ENCODE measurements around the gene RHOT2. TPM values are rescaled to one million over a fixed set of nuclear protein-coding genes. Genes with fewer than 3 reads are reported as not detected.
A peak's percentile ranks its signal among the peaks of the same experiment; 100 is the strongest.

RHOT2 gene
- total RNA-seq, 2 experiments from 2014 or later, result 202 to 209 TPM

GRCh38 chr16:723695-724094 is 55.8 kb downstream of the RHOT2 start:
- no peak for TF ChIP-seq CTCF (IDR thresholded peaks at IDR 0.05)
- ATAC-seq (ENCODE audit: poor library complexity), result no peak
- peaks cover 0 to 8% of the 10 kb centered on the region in 2 experiments for H3K9me3 ChIP-seq (ENCODE audit: control insufficient read depth in 1 of 2, insufficient read depth in 1 of 2, low read length in 2 of 2)
- Mint-ChIP-seq H3K36me3 (ENCODE audit: low read depth) (no peaks in the 10 kb centered on the region), H3K27ac (no peak overlapping the region), H3K27me3 (no peaks in the 10 kb centered on the region), H3K9me3 (no peaks in the 10 kb centered on the region), H3K4me3 (peak overlapping the region; percentile 15), H3K4me1 (ENCODE audit: low read depth) (peaks cover 17% of the 10 kb centered on the region)
- peaks cover 61% of the 10 kb centered on the region for H3K4me1 ChIP-seq (ENCODE audit: insufficient read depth, low read length)
- CTCF ChIA-PET, result no interaction called here
- H3K36me3 ChIP-seq (ENCODE audit: insufficient read depth, low read length), result no peaks in the 10 kb centered on the region
- H3K4me3 ChIP-seq (ENCODE audit: low read length), result no peak overlapping the region
- intact Hi-C loops (cut with DNase I, micrococcal nuclease), result no loop called here
- POLR2A ChIA-PET, result interaction anchor here (1.0 to 1.6 kb wide), 3 partner anchors 9 to 43 kb away, joined by 3 to 5 read pairs (median 3); no protein-coding TSS in a partner anchor
- DNase-seq, result no peak
- H3K27ac ChIP-seq (ENCODE audit: low read depth in 1 of 2, low read length in 2 of 2), result no peak overlapping the region
- H3K27me3 ChIP-seq (ENCODE audit: control insufficient read depth in 1 of 2, insufficient read depth in 2 of 2, low read length in 2 of 2), result no peaks in the 10 kb centered on the region

Other genes with a start within 250 kb of the RHOT2 start
- 10 to 100 TPM; 28.4 to 29.0 TPM for gene RAB11FIP3, start 242.5 kb upstream of the RHOT2 start, total RNA-seq
- 10 to 100 TPM; 35.5 to 36.9 TPM for gene CAPN15, start 140.4 kb upstream of the RHOT2 start, total RNA-seq
- not detected for gene PRR35, start 107.7 kb upstream of the RHOT2 start, total RNA-seq
- under 1 TPM; 0.45 to 0.55 TPM for gene NHLRC4, start 101.1 kb upstream of the RHOT2 start, total RNA-seq
- gene PIGQ, start 98.2 kb upstream of the RHOT2 start, total RNA-seq, result 10 to 100 TPM; 22.8 to 27.0 TPM
- 1 to 10 TPM; 8.9 to 9.5 TPM for gene RAB40C, start 78.1 kb upstream of the RHOT2 start, total RNA-seq
- gene WFIKKN1, start 37.1 kb upstream of the RHOT2 start, total RNA-seq, result under 1 TPM; 0.64 to 0.99 TPM
- gene METTL26, start 31.8 kb upstream of the RHOT2 start, total RNA-seq, result 10 to 100 TPM; 39.5 to 39.6 TPM
- gene MCRIP2, start 26.3 kb upstream of the RHOT2 start, total RNA-seq, result 10 to 100 TPM; 11.4 to 14.6 TPM
- 10 to 100 TPM in 1 of 2 experiments, 1 to 10 TPM in 1; 8.1 to 10.3 TPM for gene WDR90, start 18.8 kb upstream of the RHOT2 start, total RNA-seq
- gene RHBDL1, start 7.5 kb downstream of the RHOT2 start, total RNA-seq, result 1 to 10 TPM; 6.6 to 6.9 TPM
- 10 to 100 TPM; 46.9 to 53.9 TPM for gene STUB1, start 12.3 kb downstream of the RHOT2 start, total RNA-seq
- 10 to 100 TPM; 22.0 to 23.6 TPM for gene JMJD8, start 16.2 kb downstream of the RHOT2 start, total RNA-seq
- gene WDR24, start 22.3 kb downstream of the RHOT2 start, total RNA-seq, result 10 to 100 TPM; 12.1 to 12.6 TPM
- gene FBXL16, start 37.7 kb downstream of the RHOT2 start, total RNA-seq, result 10 to 100 TPM; 11.0 to 11.7 TPM
- 1 to 10 TPM; 2.6 to 3.2 TPM for gene METRN, start 47.0 kb downstream of the RHOT2 start, total RNA-seq
- gene ANTKMT, start 53.0 kb downstream of the RHOT2 start, total RNA-seq, result 1 to 10 TPM; 8.1 TPM
- 1 to 10 TPM; 1.2 to 2.7 TPM for gene CCDC78, start 58.3 kb downstream of the RHOT2 start, total RNA-seq
- gene HAGHL, start 59.0 kb downstream of the RHOT2 start, total RNA-seq, result 1 to 10 TPM; 7.1 to 9.2 TPM
- gene CIAO3, start 72.9 kb downstream of the RHOT2 start, total RNA-seq, result 10 to 100 TPM; 33.3 to 38.2 TPM
- not detected for gene MSLN, start 92.6 kb downstream of the RHOT2 start, total RNA-seq
- 10 to 100 TPM; 12.8 to 15.0 TPM for gene RPUSD1, start 120.2 kb downstream of the RHOT2 start, total RNA-seq
- 10 to 100 TPM; 30.7 to 31.1 TPM for gene CHTF18, start 120.5 kb downstream of the RHOT2 start, total RNA-seq
- gene GNG13, start 132.6 kb downstream of the RHOT2 start, total RNA-seq, result not detected